Hepatocyte (in vitro differentiated cells): ENCODE data around the gene CASP4.
A peak's percentile ranks its signal among the peaks of the same experiment; 100 is the strongest.

Experiments
- CTCF ChIP-seq: fragments of 200-600 bp; sonication (generic); IDR thresholded peaks from 2 replicates; pipeline ENCODE4 v1.5.1; 2016; ENCODE audit warnings: antibody characterized with exemption, mild to moderate bottlenecking; ENCODE audit not compliant: poor library complexity
- EZH2 ChIP-seq: fragments of 200-600 bp; sonication (generic); IDR thresholded peaks from 2 replicates; pipeline ENCODE4 v1.6.1; 2016; ENCODE audit warnings: antibody characterized with exemption, mild to moderate bottlenecking, borderline replicate concordance

- peak; percentile 26 for TF ChIP-seq CTCF
- TF ChIP-seq EZH2, result no peak
These were observed 28.9 kb upstream of the CASP4 start for GRCh38 chr11:104997288-104997687.
